ENCODE measurements around the gene LCTL. TPM values are rescaled to one million over a fixed set of nuclear protein-coding genes. Genes with fewer than 3 reads are reported as not detected.

LCTL gene
- total RNA-seq, 1 donor from 2014 or later = 0.50 TPM

DNA sequence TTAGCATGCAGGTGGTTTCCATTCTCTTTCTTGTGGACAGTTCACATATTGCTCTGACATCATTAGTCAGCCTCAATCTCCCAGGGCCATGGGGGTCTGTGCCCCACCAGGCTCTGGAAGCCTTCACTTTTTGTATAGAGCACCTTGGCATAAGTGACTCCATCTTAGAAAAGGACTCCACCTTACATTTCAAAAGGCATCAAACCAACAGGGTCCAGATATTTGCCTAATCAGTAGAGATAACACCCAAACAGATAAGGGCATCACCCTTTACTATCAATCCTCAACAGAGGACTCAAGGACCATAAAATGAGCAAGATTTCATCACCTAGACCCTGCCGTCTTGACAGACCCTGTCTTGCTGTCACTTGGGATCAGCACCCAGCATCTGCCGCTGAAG is 35.7 kb upstream of the LCTL start:
- Mint-ChIP-seq H3K9me3 (ENCODE audit: low read depth) (no peaks in the 10 kb centered on the region), H3K27me3 (ENCODE audit: low read depth) (peaks cover 10% of the 10 kb centered on the region), H3K4me3 (ENCODE audit: unreplicated experiment) (no peak overlapping the region), H3K27ac (ENCODE audit: unreplicated experiment) (no peak overlapping the region), H3K4me1 (ENCODE audit: low read depth) (no peaks in the 10 kb centered on the region), H3K36me3 (ENCODE audit: low read depth) (no peaks in the 10 kb centered on the region)
- TF ChIP-seq CTCF (IDR thresholded peaks at IDR 0.05) = no peak
- DNase-seq (ENCODE audit: low spot score) = no peak

DNA sequence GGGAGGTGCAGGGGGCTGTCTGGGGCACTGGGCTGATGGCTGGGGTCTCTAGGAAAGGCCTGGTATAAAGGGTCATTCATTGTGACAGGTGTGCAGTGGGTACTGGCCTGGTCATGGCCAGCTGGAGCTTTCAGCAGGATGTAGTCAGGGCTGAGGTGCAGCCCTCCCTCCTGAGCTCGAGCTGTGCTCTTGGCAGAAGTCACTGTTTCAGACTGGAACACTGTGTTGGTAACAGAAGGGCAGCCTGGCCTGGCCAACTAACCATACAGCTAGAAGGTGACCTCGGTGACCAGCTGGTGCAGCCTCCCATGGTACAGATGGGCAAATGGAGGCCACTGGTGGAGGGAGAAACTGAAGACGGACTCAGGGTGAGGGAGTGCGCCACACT is 34.4 kb upstream of the LCTL start:
- no peak overlapping the region for H3K27ac Mint-ChIP-seq (ENCODE audit: unreplicated experiment)
- peaks cover 10% of the 10 kb centered on the region for H3K27me3 Mint-ChIP-seq (ENCODE audit: low read depth)
- H3K9me3 Mint-ChIP-seq (ENCODE audit: low read depth) = no peaks in the 10 kb centered on the region
- no peak for DNase-seq (ENCODE audit: low spot score)
- no peak overlapping the region for H3K4me3 Mint-ChIP-seq (ENCODE audit: unreplicated experiment)
- TF ChIP-seq CTCF (IDR thresholded peaks at IDR 0.05) = no peak
- H3K36me3 Mint-ChIP-seq (ENCODE audit: low read depth) = no peaks in the 10 kb centered on the region
- H3K4me1 Mint-ChIP-seq (ENCODE audit: low read depth) = no peaks in the 10 kb centered on the region

DNA sequence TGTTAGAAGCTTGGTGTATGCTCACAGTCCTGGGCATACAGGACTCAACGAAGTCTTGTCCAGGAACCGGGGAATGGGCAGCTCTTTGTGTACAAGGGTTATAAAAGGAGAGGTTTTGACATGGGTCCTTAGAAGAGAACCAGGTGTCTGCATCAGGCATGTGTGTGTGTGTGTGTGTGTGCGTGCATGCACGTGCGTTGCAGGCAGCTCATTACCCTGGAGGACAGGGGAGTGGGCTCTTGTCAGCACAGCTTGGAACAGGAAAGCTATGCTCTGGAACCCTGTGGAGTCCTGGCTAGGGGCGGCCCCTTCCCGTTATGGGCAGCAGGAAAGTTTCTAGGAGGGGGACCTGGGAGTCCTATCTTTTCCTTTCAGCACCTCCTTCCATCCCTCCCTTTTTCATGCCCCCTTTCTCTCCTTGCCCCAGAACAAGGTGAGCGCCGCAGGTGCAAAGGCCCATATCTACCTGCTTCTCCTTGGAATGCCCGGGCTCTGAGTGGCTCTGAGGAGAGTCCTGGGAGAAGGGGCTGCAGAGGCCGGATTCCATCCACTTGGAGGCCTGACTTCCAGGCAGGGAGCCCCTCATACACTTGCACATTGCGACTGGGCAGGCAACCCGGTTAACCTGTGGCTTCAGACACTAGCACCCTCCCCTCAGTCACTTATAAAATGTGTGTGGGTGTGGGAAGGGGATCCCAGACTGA is 33.9 kb upstream of the LCTL start:
- H3K27ac Mint-ChIP-seq (ENCODE audit: unreplicated experiment) = no peak overlapping the region
- DNase-seq (ENCODE audit: low spot score) = no peak
- H3K36me3 Mint-ChIP-seq (ENCODE audit: low read depth) = no peaks in the 10 kb centered on the region
- no peaks in the 10 kb centered on the region for H3K9me3 Mint-ChIP-seq (ENCODE audit: low read depth)
- H3K4me1 Mint-ChIP-seq (ENCODE audit: low read depth) = no peaks in the 10 kb centered on the region
- TF ChIP-seq CTCF (IDR thresholded peaks at IDR 0.05) = no peak
- H3K4me3 Mint-ChIP-seq (ENCODE audit: unreplicated experiment) = no peak overlapping the region
- H3K27me3 Mint-ChIP-seq (ENCODE audit: low read depth) = peaks cover 10% of the 10 kb centered on the region

GRCh38 chr15:66598095-66598815 is 32.5 kb upstream of the LCTL start:
- no peak overlapping the region for H3K27ac Mint-ChIP-seq (ENCODE audit: unreplicated experiment)
- DNase-seq (ENCODE audit: low spot score) = no peak
- H3K9me3 Mint-ChIP-seq (ENCODE audit: low read depth) = no peaks in the 10 kb centered on the region
- no peak overlapping the region for H3K4me3 Mint-ChIP-seq (ENCODE audit: unreplicated experiment)
- no peak for TF ChIP-seq CTCF (IDR thresholded peaks at IDR 0.05)
- H3K36me3 Mint-ChIP-seq (ENCODE audit: low read depth) = no peaks in the 10 kb centered on the region
- no peaks in the 10 kb centered on the region for H3K4me1 Mint-ChIP-seq (ENCODE audit: low read depth)
- H3K27me3 Mint-ChIP-seq (ENCODE audit: low read depth) = peaks cover 10% of the 10 kb centered on the region

- H3K36me3 Mint-ChIP-seq (ENCODE audit: low read depth) = no peaks in the 10 kb centered on the region
- H3K4me1 Mint-ChIP-seq (ENCODE audit: low read depth) = no peaks in the 10 kb centered on the region
- H3K27me3 Mint-ChIP-seq (ENCODE audit: low read depth) = peaks cover 4% of the 10 kb centered on the region
- TF ChIP-seq CTCF (IDR thresholded peaks at IDR 0.05) = no peak
- H3K27ac Mint-ChIP-seq (ENCODE audit: unreplicated experiment) = no peak overlapping the region
- H3K9me3 Mint-ChIP-seq (ENCODE audit: low read depth) = no peaks in the 10 kb centered on the region
- no peak overlapping the region for H3K4me3 Mint-ChIP-seq (ENCODE audit: unreplicated experiment)
- DNase-seq (ENCODE audit: low spot score) = no peak
Observed at GRCh38 chr15:66595931-66596545, 30.2 kb upstream of the LCTL start.

All from chondrocyte (in vitro differentiated cells).